HG02943 (cell line): ENCODE data around the gene COMTD1.
A peak's percentile ranks its signal among the peaks of the same experiment; 100 is the strongest.

Source experiments
- ATAC-seq: cut with Tn5 transposase; IDR thresholded peaks from one replicate; pipeline ENCODE4 v1.9.1; 2021; ENCODE audit warnings: mild to moderate bottlenecking, low read depth, moderate library complexity; ENCODE audit not compliant: unreplicated experiment

The COMTD1 gene

DNA sequence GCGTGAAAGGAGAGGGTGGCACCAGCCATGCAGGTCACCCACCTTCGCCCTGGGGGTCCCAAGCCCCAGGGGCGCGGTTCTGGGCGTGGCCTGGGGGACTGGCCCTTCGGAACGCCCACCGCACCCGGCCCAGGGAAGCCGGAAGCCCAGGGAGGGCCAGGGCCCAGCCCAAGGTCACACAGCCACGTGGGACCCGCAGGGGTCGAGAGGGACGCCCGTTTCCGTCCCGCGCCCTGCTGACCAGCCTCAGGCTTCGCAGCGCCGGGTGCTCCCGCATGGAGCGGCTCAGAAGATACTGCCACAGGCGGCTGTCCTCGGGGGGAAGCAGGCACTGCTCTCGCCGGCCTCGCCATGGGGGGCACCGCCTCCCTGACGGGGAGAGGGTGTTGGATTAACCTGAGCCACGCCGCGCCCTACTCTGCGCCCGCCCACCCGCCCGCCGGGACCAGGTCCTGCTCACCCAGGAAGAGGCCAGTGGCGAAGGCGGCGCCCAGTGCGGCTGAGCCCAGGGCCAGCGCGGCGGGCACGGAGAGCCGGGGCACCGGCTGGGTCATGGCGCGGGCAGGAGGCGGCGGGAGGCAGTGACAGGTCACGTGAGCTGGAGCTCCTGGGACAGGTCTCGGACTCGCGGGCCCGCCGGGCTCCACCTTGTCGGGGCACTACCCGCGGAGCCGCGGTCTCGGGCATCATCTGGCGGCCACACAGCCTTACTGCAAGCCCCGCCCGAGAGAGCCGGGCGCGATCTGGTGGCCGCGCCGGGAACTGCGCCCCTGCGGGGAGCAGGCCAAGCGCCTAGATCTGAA is at the start of gene COMTD1:
TSS of gene COMTD1 (minus strand) at position 583 of the 803 bp plus-strand sequence. CDS start at position 554, 29 bp downstream.
- peak; percentile 64 for ATAC-seq

DNA sequence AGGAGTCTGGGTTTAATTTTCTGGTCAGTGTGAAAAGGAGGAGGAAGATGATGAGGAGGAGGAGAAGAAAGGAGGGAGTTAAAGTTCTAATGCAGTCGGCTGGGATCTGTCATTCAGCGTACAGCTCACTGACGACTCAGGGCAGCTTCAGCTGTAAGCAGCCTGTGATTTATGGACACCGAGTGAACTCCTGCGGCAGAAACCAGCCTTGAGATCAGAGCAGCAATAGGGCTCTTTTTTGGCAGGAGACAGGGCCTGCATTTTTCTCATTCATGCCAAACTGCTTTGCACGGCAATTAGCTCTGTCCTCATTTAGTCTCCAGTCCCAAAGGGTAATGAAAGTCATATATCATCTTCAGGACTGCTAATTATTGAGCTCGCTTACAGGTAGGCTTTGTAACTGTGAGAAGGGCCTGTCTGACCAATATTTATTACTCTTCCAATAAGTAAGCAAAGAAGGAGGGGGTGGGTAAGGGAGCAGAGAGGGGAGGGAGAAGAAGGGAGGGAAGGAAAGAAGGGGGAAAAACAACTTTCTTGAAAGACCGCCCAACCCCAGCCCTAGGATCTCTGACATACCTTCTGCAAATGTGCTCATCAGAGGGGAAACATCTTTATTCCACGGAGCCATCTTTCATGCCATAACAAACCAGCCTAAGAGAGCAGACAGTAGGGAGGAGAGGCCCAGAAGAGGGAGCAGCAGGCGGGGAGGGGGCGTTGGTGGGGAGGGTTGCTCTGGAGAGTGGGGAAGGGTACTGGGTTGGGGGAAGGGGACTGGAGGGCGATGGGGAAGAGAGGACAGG is 48.1 kb upstream of the COMTD1 start:
- ATAC-seq = no peak

GRCh38 chr10:75283078-75283670 is 47.4 kb upstream of the COMTD1 start:
- ATAC-seq = no peak

GRCh38 chr10:75281974-75282373 is 46.2 kb upstream of the COMTD1 start:
- ATAC-seq = no peak

- ATAC-seq = no peak
Measured at GRCh38 chr10:75280236-75280635, 44.5 kb upstream of the COMTD1 start.

- no peak for ATAC-seq
Measured at GRCh38 chr10:75276069-75276872, 40.5 kb upstream of the COMTD1 start.

DNA sequence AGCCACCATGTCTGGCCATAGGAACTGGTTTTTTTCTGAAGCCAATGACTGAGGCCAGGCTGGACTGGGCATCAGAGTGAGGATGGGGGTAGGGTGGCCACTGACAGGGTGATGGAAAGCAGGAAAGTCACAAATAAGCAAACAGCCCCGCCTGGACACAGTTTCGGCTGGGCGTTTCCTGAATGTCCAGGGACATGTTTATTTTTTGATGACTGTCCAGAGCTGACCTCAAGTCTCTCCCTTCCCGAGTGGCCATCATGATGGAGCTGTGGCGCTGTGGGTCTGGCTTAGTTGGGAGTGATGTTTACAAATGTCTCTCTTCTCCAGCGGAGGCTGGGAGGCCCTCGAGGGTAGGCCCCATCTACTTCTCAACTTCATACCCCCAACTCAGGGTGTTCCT is 37.1 kb upstream of the COMTD1 start:
- no peak for ATAC-seq

DNA sequence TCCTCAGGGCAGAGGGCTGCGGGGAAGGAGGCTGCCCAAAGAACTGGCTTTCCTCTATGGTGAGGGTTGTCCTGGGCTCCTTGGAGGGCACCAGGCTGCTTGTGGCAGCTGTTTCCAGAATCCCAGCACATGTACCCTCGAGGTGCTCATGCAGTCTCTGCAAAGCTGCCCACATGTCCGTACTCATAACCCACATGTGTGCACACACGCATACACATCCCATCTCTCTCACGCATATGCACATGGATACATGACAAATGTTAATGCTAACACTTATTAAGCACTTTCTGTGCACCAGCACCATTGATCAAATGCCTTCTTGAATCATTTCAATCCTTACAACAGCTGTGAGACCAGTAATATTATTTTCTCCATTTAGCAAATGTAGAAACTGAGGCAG is 36.3 kb upstream of the COMTD1 start:
- ATAC-seq = no peak

GRCh38 chr10:75269605-75270004 is 33.8 kb upstream of the COMTD1 start:
- no peak for ATAC-seq

DNA sequence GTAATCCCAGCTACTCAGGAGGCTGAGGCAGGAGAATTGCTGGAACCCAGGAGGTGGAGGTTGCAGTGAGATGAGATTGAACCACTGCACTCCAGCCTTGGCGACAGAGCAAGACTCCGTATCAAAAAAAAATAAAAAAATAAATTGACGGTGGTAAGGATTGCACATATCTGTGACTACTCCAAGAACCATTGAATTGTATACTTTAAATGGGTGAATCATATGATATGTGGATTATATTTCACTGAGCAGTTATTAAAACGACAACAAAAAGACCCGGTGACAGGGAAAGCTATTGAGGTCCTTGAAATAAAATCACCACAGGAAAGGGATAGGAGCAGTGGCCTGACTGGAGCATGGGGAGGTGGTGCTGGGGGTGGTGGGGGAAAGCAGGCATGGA is 31.2 kb upstream of the COMTD1 start:
- ATAC-seq = no peak

DNA sequence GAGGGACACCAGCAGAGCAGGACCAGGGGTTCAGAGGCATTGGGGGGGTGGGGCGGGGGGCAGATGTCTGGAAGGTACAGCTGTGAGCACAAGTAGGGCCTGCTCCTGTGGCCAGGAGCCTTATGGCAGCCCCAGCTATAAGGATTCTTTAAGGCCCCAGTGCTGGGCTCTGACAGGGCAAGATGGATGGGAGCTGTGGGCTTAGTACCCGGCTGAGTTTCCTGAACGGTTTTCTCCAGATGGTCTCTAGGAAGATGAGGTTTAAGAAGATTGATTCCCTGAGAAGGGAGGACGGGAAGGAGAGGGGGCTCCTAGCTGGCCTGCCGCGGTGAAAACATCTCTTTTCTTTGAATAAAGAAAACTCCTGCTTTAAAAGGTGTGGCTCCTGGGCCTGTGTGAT is 30.1 kb upstream of the COMTD1 start:
- no peak for ATAC-seq

DNA sequence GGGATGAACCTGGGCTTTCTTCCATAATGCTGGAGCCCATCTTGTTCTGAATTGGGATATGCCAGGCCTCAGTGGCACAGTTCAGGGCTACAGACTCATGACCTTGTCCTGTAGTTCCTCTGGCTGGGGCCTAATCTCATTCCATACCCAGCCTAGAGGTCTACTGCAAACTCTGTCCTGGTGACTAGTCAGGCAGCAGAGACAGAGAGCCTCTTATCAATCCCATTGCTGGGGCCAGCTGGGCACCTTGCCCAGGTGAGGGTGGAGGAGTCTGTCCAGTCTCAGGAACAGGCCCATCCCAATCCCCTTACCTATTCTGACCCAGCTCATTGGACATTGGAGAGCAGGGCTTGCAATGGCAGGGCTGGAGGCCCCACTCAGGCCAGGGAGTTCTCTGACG is 28.0 kb upstream of the COMTD1 start:
- no peak for ATAC-seq

DNA sequence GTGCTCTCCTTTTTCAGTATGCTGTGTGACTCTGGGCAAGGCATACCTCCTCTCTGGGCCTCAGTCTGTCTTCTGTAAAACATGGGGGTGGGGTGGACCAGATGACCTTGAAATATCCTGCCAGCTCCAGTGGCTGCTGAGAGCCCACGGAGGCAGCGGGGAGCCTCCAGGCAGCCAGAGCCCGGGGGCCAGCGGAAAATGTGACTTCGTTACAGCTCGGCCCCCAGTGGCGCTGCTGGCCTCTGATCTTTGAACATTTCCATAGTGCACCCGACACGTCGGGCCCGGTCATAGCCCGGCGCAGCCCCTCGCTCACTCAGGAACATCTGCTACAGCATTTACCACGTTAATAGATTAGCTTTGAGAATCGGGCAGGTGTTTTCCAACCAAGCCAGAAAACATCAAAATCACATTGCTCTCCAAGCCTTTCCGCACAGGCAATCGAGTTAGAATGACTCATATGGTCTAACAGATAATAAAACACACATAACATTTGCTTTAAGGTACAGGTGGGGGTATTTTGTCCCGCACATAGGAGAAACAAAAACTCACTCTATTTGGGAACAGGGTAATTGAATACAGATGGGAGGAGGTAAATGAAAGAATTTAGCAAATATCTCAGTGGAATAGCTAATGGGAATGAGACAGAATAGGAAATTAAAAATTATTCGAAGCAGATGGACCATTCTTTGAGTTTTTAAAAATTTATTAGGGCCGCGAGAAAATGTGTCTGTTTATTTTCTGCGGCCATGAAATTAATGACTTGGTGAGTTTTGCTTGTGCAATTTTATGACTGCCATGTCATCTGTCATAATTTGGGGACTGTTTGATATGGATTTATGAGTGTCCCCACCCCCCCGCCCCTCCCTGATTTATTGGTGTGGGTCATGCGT is 26.3 kb upstream of the COMTD1 start:
- no peak for ATAC-seq

- no peak for ATAC-seq
Measured at GRCh38 chr10:75260990-75261389, 25.2 kb upstream of the COMTD1 start.

DNA sequence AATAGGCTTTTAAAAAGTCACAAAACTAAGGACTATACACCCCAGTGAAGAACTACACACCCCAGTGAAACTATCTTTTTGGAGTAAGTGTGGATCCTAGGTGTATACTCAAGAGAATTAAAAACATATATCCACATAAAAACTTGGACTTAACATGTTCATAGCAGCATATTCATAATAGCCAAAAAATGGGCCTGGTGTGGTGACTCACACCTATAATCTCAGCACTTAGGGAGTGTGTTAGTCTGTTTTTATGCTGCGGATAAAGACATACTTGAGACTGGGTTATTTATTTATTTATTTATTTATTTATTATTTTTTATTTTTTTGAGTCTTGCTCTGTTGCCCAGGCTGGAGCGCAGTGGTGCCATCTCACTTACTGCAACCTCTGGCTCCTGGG is 19.0 kb upstream of the COMTD1 start:
- ATAC-seq = no peak

DNA sequence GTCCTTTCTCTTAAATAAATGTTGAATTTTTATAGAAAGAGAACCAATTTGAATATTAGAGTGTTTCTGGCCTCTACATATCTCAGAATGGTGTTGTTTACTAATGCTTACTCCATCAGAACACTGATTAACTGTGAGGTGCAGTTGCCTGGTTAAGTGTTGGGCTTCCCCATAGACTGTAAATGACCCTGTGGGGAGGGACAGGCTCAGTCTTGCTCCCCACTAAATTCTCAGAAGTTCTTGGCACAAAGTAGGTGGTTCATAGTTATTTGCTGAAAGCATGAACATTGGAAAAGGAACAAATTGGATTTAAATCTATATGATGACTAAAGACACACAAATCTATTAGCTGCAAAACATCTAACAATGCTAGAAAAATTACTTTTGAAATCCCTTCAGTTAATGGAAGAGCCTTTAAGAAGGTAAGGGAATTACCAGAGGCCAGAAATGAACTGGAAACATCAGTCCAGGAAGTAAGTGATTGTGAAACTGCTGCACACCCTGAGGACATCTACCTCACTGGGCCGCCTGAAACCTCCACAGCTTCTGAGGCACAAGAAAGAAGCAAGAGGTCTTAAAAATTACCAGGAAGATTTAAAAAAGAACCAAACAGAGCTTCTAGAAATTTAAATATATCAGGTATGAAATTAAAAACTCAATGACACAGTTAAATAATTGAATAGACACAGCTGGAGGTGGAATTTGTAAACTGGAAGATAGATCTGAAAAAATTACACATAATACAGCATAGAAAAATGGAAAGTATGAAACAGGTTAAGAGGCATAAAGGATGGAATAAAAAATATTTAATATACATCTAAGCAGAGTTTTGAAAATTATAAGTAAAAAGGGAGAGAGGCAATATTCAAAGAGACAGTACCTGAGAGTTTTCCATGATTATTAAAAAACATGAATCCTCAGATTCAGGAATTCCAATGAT is 17.8 kb upstream of the COMTD1 start:
- no peak for ATAC-seq

GRCh38 chr10:75250934-75251333 is 15.2 kb upstream of the COMTD1 start:
- no peak for ATAC-seq

GRCh38 chr10:75247797-75248196 is 12.0 kb upstream of the COMTD1 start:
- no peak for ATAC-seq

- no peak for ATAC-seq
Measured at GRCh38 chr10:75246506-75246905, 10.7 kb upstream of the COMTD1 start.
